Measurements from ENCODE around the gene HCFC2.

Gene HCFC2

GRCh38 chr12:104121001-104121400 is 56.7 kb downstream of the HCFC2 start:
- DNase-seq (ENCODE audit: low read depth): no peak

- no peak for DNase-seq (ENCODE audit: low read depth)
Measured at GRCh38 chr12:104122298-104122697, 58.0 kb downstream of the HCFC2 start.

GRCh38 chr12:104126548-104126947 is 62.2 kb downstream of the HCFC2 start:
- no peak for DNase-seq (ENCODE audit: low read depth)

DNA sequence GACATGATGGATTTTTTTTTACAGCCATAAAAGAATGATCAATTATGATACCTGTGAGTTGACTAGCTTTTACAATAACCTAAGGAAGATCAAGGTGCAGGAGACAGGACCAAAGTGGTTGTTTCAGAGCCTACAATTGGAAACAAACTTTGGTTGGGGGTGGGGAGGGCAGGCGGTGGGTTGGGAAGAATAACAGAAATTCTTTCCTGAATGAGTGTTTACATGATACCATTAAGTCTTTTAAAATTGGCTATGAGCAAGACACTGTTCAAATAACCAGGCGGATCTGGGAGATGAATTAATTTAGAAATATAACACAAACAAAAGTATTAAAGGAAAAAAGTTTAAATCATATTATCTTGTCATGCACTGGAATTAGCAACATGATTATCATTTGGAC is 66.4 kb downstream of the HCFC2 start:
- no peak for DNase-seq (ENCODE audit: low read depth)

GRCh38 chr12:104131609-104132008 is 67.3 kb downstream of the HCFC2 start:
- DNase-seq (ENCODE audit: low read depth): no peak

DNA sequence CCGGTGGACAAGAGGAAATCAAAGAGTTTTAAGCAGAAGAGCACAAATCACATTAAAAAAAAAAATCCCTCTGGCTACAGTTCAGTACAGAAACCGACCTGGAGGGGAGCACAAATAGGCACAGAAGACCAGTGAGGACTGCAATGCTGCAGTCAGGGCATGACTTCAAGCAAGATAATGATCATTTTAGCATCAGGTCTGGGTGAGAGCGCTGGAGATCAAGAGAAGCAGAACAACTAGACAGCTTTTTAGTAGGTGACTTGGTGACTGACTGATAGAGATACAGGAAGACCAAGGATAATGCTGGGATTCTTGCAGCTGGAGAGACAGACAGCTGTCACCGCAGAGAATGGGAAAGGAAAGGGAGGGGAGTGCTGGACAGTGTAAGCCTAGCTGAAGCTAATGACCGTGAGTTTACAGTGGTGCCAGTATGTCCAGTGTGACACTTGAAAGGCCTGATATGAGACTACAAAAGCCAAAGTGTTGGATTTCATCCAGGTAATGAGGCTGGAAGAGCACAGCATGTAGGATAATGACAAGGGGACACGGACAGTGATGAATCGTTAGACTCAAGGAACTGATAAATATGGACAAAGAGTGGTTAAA is 68.1 kb downstream of the HCFC2 start:
- DNase-seq (ENCODE audit: low read depth): no peak

GRCh38 chr12:104133321-104133720 is 69.0 kb downstream of the HCFC2 start:
- no peak for DNase-seq (ENCODE audit: low read depth)

DNA sequence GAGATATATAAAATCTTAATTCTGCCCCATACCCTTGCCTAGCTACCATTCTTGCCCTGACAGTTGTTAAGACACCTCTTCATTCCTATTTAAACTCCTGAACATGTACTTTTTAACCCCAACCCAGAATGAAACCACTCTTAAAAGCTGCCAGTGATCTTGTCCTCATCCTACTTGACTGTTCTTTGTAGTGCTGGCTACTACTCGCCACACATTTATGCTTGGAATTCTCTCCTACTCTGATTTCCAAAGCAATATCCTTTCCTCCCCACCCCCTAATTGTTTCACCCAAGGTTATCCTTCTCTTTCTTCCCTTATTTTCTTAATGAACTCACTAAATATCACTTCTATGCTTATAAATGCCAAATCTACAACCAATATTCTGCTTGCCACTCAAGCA is 69.5 kb downstream of the HCFC2 start:
- DNase-seq (ENCODE audit: low read depth): no peak

GRCh38 chr12:104134882-104135281 is 70.6 kb downstream of the HCFC2 start:
- DNase-seq (ENCODE audit: low read depth): no peak

DNA sequence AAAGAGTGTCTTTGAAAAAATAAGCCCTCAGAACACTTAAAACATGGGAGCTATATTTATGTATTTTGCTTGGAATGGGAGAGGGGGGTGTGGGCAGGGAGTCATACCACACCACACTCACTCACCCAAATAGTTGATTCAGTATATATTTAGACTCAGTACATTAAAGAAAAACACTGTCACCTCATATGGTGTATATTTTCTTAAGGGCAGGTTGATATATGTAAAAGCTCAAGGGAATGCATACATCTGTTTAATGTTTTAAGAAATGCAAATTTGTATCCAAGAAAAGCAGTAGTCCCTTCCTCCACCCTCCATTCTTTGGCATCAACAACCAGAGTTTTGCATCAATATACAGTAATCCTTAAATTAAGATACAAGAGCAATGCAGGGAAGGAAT is 72.2 kb downstream of the HCFC2 start:
- DNase-seq (ENCODE audit: low read depth): no peak

- peak; percentile 24 for DNase-seq (ENCODE audit: low read depth)
Measured at GRCh38 chr12:104137001-104137901, 72.9 kb downstream of the HCFC2 start.

DNA sequence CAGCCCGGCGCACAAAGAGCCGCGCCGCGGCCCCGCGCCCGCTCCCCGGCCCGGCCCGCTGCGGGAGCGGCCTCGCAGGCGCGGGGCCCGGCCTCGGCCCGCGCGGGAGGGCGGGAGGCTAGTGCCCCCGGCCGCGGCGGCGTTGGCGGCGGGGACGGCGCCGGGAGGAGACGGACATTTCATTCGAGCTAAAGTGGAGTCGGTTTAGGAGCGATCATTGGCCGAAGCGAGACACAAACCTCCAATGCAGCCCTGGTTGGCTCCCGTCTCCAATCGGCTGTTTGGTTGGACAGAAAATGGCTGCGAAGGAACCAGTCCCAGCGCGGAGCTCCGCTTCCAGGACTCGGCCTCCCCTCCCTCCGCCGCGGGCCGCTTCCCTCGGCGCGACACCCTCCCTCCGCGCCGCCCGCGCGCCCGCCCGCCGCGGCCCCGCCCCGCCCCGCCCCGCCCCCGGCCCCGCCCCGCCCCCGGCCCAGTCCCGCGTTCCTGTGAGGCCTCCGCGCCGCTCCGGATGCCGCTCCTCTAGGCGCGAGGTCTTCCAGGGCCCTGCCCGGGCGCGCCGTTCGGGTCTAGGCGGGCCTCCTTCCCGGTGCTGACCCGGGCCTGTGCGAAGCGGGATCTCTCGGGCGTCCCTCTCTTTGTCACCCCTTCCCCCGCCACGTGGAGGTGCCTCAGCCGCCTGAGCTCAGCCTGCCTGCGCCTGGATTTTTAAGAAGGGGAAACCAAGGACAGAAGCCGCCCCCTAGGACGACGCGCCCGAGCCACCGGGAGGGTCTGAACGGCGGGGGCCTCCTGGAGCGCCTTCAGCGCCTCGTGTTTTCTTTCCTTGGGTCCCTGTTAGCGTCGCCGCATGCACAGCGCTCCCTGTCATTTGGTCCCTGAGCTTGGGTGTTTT is 73.8 kb downstream of the HCFC2 start, which contains the start of gene NFYB:
Gene NFYB, minus strand, starts transcription at position 309 of the 895 bp plus-strand sequence. CDS start 2,757 bp downstream, outside the sequence.
- peak; percentile 83 for DNase-seq (ENCODE audit: low read depth)

DNA sequence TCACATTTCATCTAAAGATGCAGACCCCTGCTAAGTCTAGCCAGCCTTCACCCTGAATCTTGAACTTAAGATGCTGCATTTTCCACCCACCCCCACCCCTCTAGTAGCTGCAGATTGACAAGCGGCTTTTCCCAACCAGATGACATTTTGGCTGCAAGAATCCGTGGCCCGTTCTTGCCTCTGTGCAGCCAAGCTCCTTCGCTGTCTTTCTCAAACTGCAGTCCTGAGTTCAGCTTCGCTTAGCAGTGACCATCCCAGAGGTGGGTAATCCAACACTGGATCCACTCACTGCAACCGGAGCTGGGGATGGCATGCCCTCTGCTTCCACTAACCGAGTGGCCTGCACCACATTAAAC is 74.4 kb downstream of the HCFC2 start:
- no peak for DNase-seq (ENCODE audit: low read depth)

DNA sequence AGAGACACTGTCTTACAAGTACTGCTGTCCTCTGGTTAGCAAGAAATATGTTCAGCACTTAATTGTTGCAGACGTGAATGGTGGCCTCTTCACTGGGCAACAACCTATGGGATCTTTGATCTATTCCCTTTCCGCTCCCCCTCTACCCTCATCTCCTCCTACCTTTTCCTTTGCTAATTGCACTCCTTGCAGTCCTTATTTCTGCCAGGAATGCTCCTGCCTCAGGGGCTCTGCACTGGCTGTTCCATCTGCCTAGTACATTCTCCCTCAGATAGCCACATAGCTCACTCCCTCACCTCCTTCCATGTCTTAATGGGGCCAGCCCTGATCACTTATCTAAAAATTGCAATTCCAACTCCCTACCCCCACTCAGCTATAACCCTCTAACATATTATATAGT is 78.2 kb downstream of the HCFC2 start:
- DNase-seq (ENCODE audit: low read depth): no peak

DNA sequence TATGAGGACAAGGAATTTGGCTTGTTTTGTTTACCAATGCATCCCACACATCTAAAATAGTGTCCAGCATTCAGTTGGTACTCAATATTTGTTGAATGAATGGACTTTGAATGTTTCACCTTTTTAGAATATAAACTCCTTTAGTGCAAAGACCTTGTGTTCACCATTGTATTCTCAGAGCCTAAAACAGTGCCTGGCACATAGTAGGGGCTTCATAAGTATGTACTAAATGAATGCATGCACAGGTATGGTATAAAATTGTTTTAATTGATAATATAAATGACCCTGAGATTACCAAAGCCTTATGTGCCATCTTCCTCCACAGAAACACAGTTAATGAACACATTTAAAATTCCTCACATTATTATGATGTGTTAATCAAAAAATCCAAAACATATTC is 78.7 kb downstream of the HCFC2 start:
- no peak for DNase-seq (ENCODE audit: low read depth)

DNA sequence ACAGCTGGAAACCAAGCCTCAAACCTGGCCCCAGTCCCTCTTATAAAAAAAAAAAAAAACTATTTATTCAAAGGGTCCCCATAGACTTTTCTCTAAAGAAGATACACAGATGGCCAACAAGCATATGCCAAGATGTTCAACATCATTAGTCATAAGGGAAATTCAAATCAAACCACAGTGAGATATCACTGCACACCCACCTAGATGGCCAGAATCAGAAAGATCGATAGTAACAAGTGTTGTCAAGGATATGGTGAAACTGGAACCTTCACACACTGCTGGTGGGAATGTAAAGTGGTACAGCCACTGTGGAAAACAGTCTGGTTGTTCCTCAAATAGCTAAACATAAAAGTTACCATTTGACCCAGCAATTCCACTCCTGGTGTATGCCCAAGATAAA is 79.6 kb downstream of the HCFC2 start:
- DNase-seq (ENCODE audit: low read depth): no peak

DNA sequence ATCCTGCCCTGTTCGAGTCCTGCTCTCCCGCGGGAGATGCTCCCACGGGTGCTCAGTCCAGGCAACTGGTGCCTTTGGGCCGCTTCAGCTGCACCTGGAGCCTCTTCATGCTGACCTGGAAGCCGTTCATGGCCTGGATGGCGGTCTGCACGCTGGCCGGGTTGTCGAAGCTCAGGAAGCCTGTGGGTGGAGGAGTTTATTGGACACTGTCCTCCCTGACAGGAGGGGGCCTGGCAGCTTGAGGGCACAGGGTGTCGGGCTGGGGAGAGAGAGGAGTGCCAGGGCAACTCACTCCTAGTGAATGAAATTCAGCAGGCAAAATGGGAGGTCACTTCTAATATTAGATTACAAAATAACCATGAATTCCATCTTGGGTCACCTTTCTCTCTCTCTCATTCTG is 83.0 kb downstream of the HCFC2 start:
- no peak for DNase-seq (ENCODE audit: low read depth)

DNA sequence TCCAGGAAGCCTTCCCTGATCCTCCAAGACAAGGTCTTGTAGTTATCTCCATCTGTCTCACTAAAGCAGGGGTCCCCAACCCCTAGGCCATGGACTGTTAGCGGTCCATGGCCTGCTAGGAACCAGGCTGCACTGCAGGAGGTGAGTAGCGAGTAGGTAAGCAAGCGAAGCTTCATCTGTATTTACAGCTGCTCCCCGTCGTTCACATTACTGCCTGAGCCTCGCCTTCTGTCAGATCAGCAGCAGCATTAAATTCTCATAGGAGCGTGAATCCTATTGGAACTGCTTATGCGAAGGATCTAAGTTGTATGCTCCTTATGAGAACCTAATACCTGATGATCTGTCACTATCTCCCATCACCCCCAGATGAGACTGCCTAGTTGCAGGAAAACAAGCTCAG is 86.1 kb downstream of the HCFC2 start:
- DNase-seq (ENCODE audit: low read depth): no peak

DNA sequence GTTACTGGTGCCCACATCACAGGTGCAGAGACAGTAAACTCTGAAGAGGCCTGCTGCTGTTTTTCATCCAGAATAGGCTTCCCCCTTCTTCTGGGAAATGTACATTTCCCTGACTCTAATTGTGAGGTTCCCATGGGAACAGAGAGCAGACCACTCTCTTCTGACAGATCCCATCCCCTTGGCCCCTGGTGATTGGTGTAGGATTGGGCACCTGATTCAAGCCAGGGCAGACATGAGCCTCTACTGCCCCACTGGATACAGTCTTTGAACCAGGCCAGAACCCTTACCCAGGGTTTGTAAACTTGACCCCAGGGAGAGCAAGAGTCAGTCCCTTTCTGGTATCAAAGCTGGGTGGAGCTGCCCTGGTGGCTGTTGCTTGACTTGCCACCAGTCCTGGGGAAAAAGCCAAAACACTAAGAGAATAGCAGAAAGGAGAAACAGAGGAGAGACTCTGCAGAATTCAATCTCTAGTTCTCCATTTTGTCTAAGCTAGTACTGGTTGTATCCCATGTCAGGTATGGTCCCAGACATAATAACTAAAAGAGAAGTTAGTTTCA is 88.4 kb downstream of the HCFC2 start:
- no peak for DNase-seq (ENCODE audit: low read depth)

DNA sequence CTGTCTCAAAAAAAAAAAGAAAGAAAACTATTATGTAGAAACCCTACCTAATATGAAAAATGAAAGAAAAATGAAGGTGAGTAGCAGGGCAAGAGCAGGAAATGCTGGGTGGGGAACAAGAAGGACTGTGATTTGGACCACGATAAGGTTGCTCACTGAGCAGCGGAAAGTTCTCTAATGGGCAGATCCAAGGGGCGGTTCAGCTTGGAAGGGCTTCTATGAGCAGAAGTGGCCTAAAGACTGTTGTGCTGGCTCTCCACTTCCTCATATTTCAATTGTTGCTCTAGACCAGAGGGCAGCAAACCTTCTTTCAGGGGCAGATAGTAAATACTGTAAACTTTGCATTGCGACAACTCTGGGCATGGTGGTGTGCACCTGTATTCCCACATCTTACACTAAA is 90.0 kb downstream of the HCFC2 start:
- DNase-seq (ENCODE audit: low read depth): no peak

DNA sequence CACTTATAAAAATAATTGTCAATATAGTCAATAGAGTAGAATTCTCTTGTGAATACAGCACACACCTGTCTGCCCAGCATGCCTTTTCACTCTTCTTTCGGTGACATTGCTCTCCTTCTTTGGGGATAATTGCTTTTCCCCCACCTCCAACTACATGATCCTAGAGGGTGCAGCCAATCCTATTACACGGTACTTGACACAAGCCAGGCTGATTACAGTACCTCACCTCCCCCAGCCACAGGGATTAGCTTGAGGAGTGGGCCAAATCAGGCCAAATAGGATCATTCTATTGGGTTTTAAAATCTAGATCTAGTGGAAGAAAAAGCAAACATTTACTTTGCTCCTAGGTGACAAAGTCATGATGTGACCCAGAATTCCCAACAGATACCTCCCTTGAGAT is 90.5 kb downstream of the HCFC2 start:
- DNase-seq (ENCODE audit: low read depth): no peak

All from stimulated activated CD8-positive, alpha-beta memory T cell treated with anti-CD3 and anti-CD28 coated beads, Interleukin-12 subunit alpha, Interleukin-12 subunit beta, amount 100 ng/mL, for 1 hour (primary cell).